ENCODE measurements around the gene CRIM1. TPM values are rescaled to one million over a fixed set of nuclear protein-coding genes. Genes with fewer than 3 reads are reported as not detected.

Gene CRIM1
- total and polyA plus RNA-seq, 12 donors, result 14.1 to 83.6 (median 54.8) TPM

GRCh38 chr2:36404754-36405153 lies 49.2 kb downstream of the CRIM1 start:
- H3K27me3 ChIP-seq, result no peaks in the 10 kb centered on the region
- ATAC-seq, result no peak
- H3K36me3 ChIP-seq, result peaks cover 0 to 1% (median 0%) of the 10 kb centered on the region in 9 donors
- intact Hi-C loops (cut with DNase I), result loop anchor here in 1 of 10 donors (5.0 kb wide), 1 partner anchor 37 kb away; no protein-coding TSS in a partner anchor
- DNase-seq, result no peak
- H3K4me3 ChIP-seq, result no peak overlapping the region
- no peak for TF ChIP-seq CTCF (IDR thresholded peaks at IDR 0.05)
- H3K9me3 ChIP-seq, result no peaks in the 10 kb centered on the region
- 73 to 77% methylated on average over 5 of the region's 5 CpGs for WGBS, 2 donors
- H3K27ac ChIP-seq, result peak overlapping the region in 3 of 10 donors; percentile 25 to 48 (median 30)
- H3K4me1 ChIP-seq, result peaks cover 15 to 84% (median 35%) of the 10 kb centered on the region in 9 donors

- no peak for TF ChIP-seq CTCF (IDR thresholded peaks at IDR 0.05)
- WGBS, 2 donors, result 79 to 86% methylated on average over 5 of the region's 5 CpGs
- no peaks in the 10 kb centered on the region for H3K9me3 ChIP-seq
- no peak overlapping the region for H3K4me3 ChIP-seq
- H3K4me1 ChIP-seq, result peaks cover 17 to 84% (median 39%) of the 10 kb centered on the region in 9 donors
- peak overlapping the region in 2 of 10 donors; percentile 30 to 48 for H3K27ac ChIP-seq
- no peaks in the 10 kb centered on the region for H3K36me3 ChIP-seq
- no peak for DNase-seq
- intact Hi-C loops (cut with DNase I), result loop anchor here in 1 of 10 donors (5.0 kb wide), 1 partner anchor 38 kb away; no protein-coding TSS in a partner anchor
- no peaks in the 10 kb centered on the region for H3K27me3 ChIP-seq
- ATAC-seq, result no peak
Observed at GRCh38 chr2:36405183-36405582, 49.6 kb downstream of the CRIM1 start.

- Histone ChIP-seq H3K9me3 (no peaks in the 10 kb centered on the region), H3K36me3 (no peaks in the 10 kb centered on the region), H3K27me3 (no peaks in the 10 kb centered on the region), H3K27ac (peak overlapping the region in 6 of 10 donors; percentile 18 to 80 (median 54)), H3K4me3 (no peak overlapping the region), H3K4me1 (peaks cover 21 to 90% (median 50%) of the 10 kb centered on the region in 9 donors)
- no peak for TF ChIP-seq CTCF (IDR thresholded peaks at IDR 0.05)
- ATAC-seq (no peak), DNase-seq (no peak)
- intact Hi-C loops (cut with DNase I), result loop anchor here in 1 of 10 donors (5.0 kb wide), 1 partner anchor 39 kb away; no protein-coding TSS in a partner anchor
- 57 to 63% methylated on average over 3 of the region's 3 CpGs for WGBS, 2 donors
Observed at GRCh38 chr2:36406296-36406695, 50.7 kb downstream of the CRIM1 start.

GRCh38 chr2:36407413-36407812 lies 51.8 kb downstream of the CRIM1 start:
- peak overlapping the region; percentile 0 to 80 (median 47) for H3K27ac ChIP-seq
- no peak for ATAC-seq
- H3K4me1 ChIP-seq, result peaks cover 24 to 95% (median 57%) of the 10 kb centered on the region in 9 donors
- intact Hi-C loops (cut with DNase I), result loop anchor here in 1 of 10 donors (5.0 kb wide), 1 partner anchor 40 kb away; no protein-coding TSS in a partner anchor
- DNase-seq, result no peak
- H3K9me3 ChIP-seq, result no peaks in the 10 kb centered on the region
- TF ChIP-seq CTCF (IDR thresholded peaks at IDR 0.05), result no peak
- no peak overlapping the region for H3K4me3 ChIP-seq
- no peaks in the 10 kb centered on the region for H3K27me3 ChIP-seq
- WGBS, 2 donors, result 46 to 56% methylated on average over 4 of the region's 4 CpGs
- no peaks in the 10 kb centered on the region for H3K36me3 ChIP-seq
